GM21528 (cell line): ENCODE measurements around the gene PSAP.

Experiments
- ATAC-seq: cut with Tn5 transposase; IDR thresholded peaks from one replicate; pipeline ENCODE4 v1.9.1; 2021; ENCODE audit warnings: mild to moderate bottlenecking, moderate library complexity; ENCODE audit not compliant: unreplicated experiment, low FRiP score

PSAP gene

GRCh38 chr10:71795248-71795647 is 55.8 kb downstream of the PSAP start:
- ATAC-seq: no peak

GRCh38 chr10:71790749-71791440 is 60.2 kb downstream of the PSAP start:
- no peak for ATAC-seq

GRCh38 chr10:71789871-71790270 is 61.2 kb downstream of the PSAP start:
- ATAC-seq: no peak

- no peak for ATAC-seq
These were observed 62.1 kb downstream of the PSAP start for GRCh38 chr10:71788954-71789353.

GRCh38 chr10:71784679-71785272 is 66.3 kb downstream of the PSAP start:
- no peak for ATAC-seq

GRCh38 chr10:71783917-71784678 is 67.0 kb downstream of the PSAP start:
- ATAC-seq: no peak

GRCh38 chr10:71782917-71783490 is 68.0 kb downstream of the PSAP start:
- no peak for ATAC-seq

- ATAC-seq: no peak
These were observed 68.7 kb downstream of the PSAP start for GRCh38 chr10:71782221-71782916.

- ATAC-seq: no peak
These were observed 70.3 kb downstream of the PSAP start for GRCh38 chr10:71780719-71781118.

- no peak for ATAC-seq
These were observed 70.9 kb downstream of the PSAP start for GRCh38 chr10:71780156-71780555.

GRCh38 chr10:71779641-71780040 is 71.4 kb downstream of the PSAP start:
- ATAC-seq: no peak

GRCh38 chr10:71778071-71778825 is 72.8 kb downstream of the PSAP start:
- ATAC-seq: no peak

GRCh38 chr10:71777213-71777985 is 73.7 kb downstream of the PSAP start:
- no peak for ATAC-seq

GRCh38 chr10:71776481-71776925 is 74.5 kb downstream of the PSAP start:
- no peak for ATAC-seq

- no peak for ATAC-seq
These were observed 75.9 kb downstream of the PSAP start for GRCh38 chr10:71774916-71775702.

- peak; percentile 60 for ATAC-seq
These were observed 77.7 kb downstream of the PSAP start, which contains the start of gene VSIR for GRCh38 chr10:71773221-71773971. Gene VSIR (minus strand): TSS chr10:71773520. CDS start chr10:71773439, 81 bp downstream.

- ATAC-seq: no peak
These were observed 78.2 kb downstream of the PSAP start for GRCh38 chr10:71772832-71773220.
